ENCODE results near the gene PATZ1.
"Not testable (repeated sequence)": the region's sequence is repeated elsewhere in the genome, so short reads cannot be mapped to it uniquely, and the experiment has no call there.

PATZ1 gene

GRCh38 chr22:31321421-31321820 is 24.7 kb downstream of the PATZ1 start:
- ATAC-seq (ENCODE audit: low read depth) = no peak
- no peaks in the 10 kb centered on the region for H3K27me3 ChIP-seq (ENCODE audit: insufficient read depth, poor library complexity, severe bottlenecking)
- no peak for TF ChIP-seq CTCF (IDR thresholded peaks at IDR 0.05; ENCODE audit: poor library complexity, severe bottlenecking)
- no peaks in the 10 kb centered on the region for H3K9me3 ChIP-seq (ENCODE audit: severe bottlenecking)
- peaks cover 8% of the 10 kb centered on the region for H3K36me3 ChIP-seq (ENCODE audit: low read depth)
- DNase-seq (ENCODE audit: low spot score) = no peak
- no peaks in the 10 kb centered on the region for H3K4me1 ChIP-seq (ENCODE audit: insufficient read depth, poor library complexity, severe bottlenecking)
- H3K4me3 ChIP-seq (ENCODE audit: severe bottlenecking) = no peak overlapping the region
- no peak overlapping the region for H3K27ac ChIP-seq (ENCODE audit: poor library complexity, severe bottlenecking)

GRCh38 chr22:31314220-31314619 is 31.9 kb downstream of the PATZ1 start:
- not testable (repeated sequence) for H3K4me3 ChIP-seq (ENCODE audit: severe bottlenecking); H3K9me3 ChIP-seq (ENCODE audit: severe bottlenecking); H3K36me3 ChIP-seq (ENCODE audit: low read depth); H3K27me3 ChIP-seq (ENCODE audit: insufficient read depth, poor library complexity, severe bottlenecking); DNase-seq (ENCODE audit: low spot score); ATAC-seq (ENCODE audit: low read depth); H3K4me1 ChIP-seq (ENCODE audit: insufficient read depth, poor library complexity, severe bottlenecking)
- H3K27ac ChIP-seq (ENCODE audit: poor library complexity, severe bottlenecking) = peak overlapping the region; percentile 51

- no peaks in the 10 kb centered on the region for H3K27me3 ChIP-seq (ENCODE audit: insufficient read depth, poor library complexity, severe bottlenecking)
- TF ChIP-seq CTCF (IDR thresholded peaks at IDR 0.05; ENCODE audit: poor library complexity, severe bottlenecking) = peak; percentile 93
- no peaks in the 10 kb centered on the region for H3K9me3 ChIP-seq (ENCODE audit: severe bottlenecking)
- H3K4me3 ChIP-seq (ENCODE audit: severe bottlenecking) = no peak overlapping the region
- no peaks in the 10 kb centered on the region for H3K36me3 ChIP-seq (ENCODE audit: low read depth)
- DNase-seq (ENCODE audit: low spot score) (no peak), ATAC-seq (ENCODE audit: low read depth) (peak; percentile 99)
- H3K27ac ChIP-seq (ENCODE audit: poor library complexity, severe bottlenecking) = peak overlapping the region; percentile 51
- peaks cover 6% of the 10 kb centered on the region for H3K4me1 ChIP-seq (ENCODE audit: insufficient read depth, poor library complexity, severe bottlenecking)
Observed at GRCh38 chr22:31313366-31314147, 32.6 kb downstream of the PATZ1 start.

- H3K4me3 ChIP-seq (ENCODE audit: severe bottlenecking) = no peak overlapping the region
- H3K9me3 ChIP-seq (ENCODE audit: severe bottlenecking) = no peaks in the 10 kb centered on the region
- TF ChIP-seq CTCF (IDR thresholded peaks at IDR 0.05; ENCODE audit: poor library complexity, severe bottlenecking) = no peak
- H3K27me3 ChIP-seq (ENCODE audit: insufficient read depth, poor library complexity, severe bottlenecking) = no peaks in the 10 kb centered on the region
- peaks cover 6% of the 10 kb centered on the region for H3K4me1 ChIP-seq (ENCODE audit: insufficient read depth, poor library complexity, severe bottlenecking)
- DNase-seq (ENCODE audit: low spot score) = no peak
- no peak overlapping the region for H3K27ac ChIP-seq (ENCODE audit: poor library complexity, severe bottlenecking)
- ATAC-seq (ENCODE audit: low read depth) = no peak
- H3K36me3 ChIP-seq (ENCODE audit: low read depth) = no peaks in the 10 kb centered on the region
Observed at GRCh38 chr22:31308181-31308580, 38.0 kb downstream of the PATZ1 start.

GRCh38 chr22:31305194-31305593 is 41.0 kb downstream of the PATZ1 start:
- DNase-seq (ENCODE audit: low spot score) (no peak), ATAC-seq (ENCODE audit: low read depth) (peak; percentile 78)
- Histone ChIP-seq H3K4me1 (ENCODE audit: insufficient read depth, poor library complexity, severe bottlenecking) (peaks cover 6% of the 10 kb centered on the region), H3K36me3 (ENCODE audit: low read depth) (peaks cover 4% of the 10 kb centered on the region; the same call in 1 of the 2 replicates), H3K4me3 (ENCODE audit: severe bottlenecking) (no peak overlapping the region), H3K9me3 (ENCODE audit: severe bottlenecking) (no peaks in the 10 kb centered on the region), H3K27me3 (ENCODE audit: insufficient read depth, poor library complexity, severe bottlenecking) (no peaks in the 10 kb centered on the region), H3K27ac (ENCODE audit: poor library complexity, severe bottlenecking) (no peak overlapping the region)
- no peak for TF ChIP-seq CTCF (IDR thresholded peaks at IDR 0.05; ENCODE audit: poor library complexity, severe bottlenecking)
